Mesodermal cell (in vitro differentiated cells): ENCODE data around the gene IRS2.

ENCODE experiments used
- H3K27ac ChIP-seq: 2 replicates; pipeline ENCODE4 v1.7.0; 2013; ENCODE audit warnings: mild to moderate bottlenecking, low read depth, low read length, moderate library complexity; ENCODE audit not compliant: severe bottlenecking
- H3K36me3 ChIP-seq: 2 replicates; pipeline ENCODE4 v1.7.1; 2013; ENCODE audit warnings: mild to moderate bottlenecking, low read length, moderate library complexity; ENCODE audit not compliant: control insufficient read depth, insufficient read depth
- H3K4me1 ChIP-seq: one replicate; pipeline ENCODE4 v1.7.1; 2013; ENCODE audit warnings: mild to moderate bottlenecking, low read length; ENCODE audit not compliant: insufficient read depth, control insufficient read depth, poor library complexity, severe bottlenecking
- H3K4me3 ChIP-seq: 2 replicates; pipeline ENCODE4 v1.7.0; 2013; ENCODE audit warnings: low read length, control low read depth, mild to moderate bottlenecking; ENCODE audit not compliant: insufficient read depth, poor library complexity, severe bottlenecking; ENCODE audit errors: extremely low read depth
- H3K9me3 ChIP-seq: 2 replicates; pipeline ENCODE4 v1.7.1; 2013; ENCODE audit warnings: mild to moderate bottlenecking, low read length, moderate library complexity; ENCODE audit not compliant: control insufficient read depth
- WGBS, 2 experiments: methylation state at CpG; one replicate each; pipeline ENCODE4 v1.1.5; 2013; ENCODE audit warnings: missing lambda C conversion rate in 2 of 2; ENCODE audit not compliant: insufficient coverage in 2 of 2; 5-methylcytosine and 5-hydroxymethylcytosine counted together

The IRS2 gene

DNA sequence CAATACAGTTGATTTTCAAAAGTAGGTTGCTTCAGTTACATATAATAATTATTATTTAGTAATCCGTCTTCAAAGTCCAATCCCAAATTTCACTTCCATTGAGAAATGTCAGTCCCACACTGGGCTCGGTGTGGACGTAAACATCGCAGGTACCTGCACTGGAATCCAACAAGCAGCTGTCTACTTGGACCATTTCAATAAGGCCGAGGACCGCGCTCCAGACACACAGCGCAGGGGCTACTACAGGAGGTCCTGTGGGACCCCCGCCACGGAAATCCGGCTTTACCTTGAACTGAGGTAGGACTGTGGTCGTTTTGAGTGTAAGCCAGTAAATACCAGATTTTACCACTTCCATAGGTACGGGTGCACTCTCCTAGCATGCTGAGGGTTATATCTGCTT lies 30.8 kb downstream of the IRS2 start:
- WGBS, 2 experiments = 91 to 99% methylated on average over 9 of the region's 13 CpGs
- H3K36me3 ChIP-seq = peaks cover 26% of the 10 kb centered on the region
- H3K4me3 ChIP-seq = no peak overlapping the region
- no peaks in the 10 kb centered on the region for H3K9me3 ChIP-seq
- no peak overlapping the region for H3K27ac ChIP-seq
- peaks cover 9% of the 10 kb centered on the region for H3K4me1 ChIP-seq

DNA sequence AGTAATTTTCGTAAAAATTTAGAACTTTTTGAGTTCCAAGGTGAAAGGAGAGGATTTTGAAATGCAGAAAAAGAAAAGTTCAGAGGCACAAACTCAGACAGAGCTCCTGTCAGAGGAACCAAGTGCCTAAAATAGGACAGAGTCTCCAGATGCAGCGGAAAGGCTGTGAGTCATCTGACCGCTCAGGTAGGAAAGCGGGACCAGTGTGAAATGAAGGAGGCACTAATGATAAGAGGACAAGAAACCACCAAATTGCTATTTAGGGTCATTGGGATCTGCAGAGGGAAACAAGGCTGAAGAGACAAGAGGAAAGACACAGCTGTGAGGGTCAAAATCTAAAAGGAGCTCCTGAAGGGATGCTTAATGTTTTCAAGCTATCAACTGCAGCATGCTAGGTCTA lies 34.9 kb downstream of the IRS2 start:
- Histone ChIP-seq H3K36me3 (peaks cover 22% of the 10 kb centered on the region), H3K4me3 (no peak overlapping the region), H3K9me3 (no peaks in the 10 kb centered on the region), H3K4me1 (peaks cover 18% of the 10 kb centered on the region), H3K27ac (no peak overlapping the region)
- 89 to 94% methylated on average over 4 of the region's 4 CpGs for WGBS, 2 experiments

DNA sequence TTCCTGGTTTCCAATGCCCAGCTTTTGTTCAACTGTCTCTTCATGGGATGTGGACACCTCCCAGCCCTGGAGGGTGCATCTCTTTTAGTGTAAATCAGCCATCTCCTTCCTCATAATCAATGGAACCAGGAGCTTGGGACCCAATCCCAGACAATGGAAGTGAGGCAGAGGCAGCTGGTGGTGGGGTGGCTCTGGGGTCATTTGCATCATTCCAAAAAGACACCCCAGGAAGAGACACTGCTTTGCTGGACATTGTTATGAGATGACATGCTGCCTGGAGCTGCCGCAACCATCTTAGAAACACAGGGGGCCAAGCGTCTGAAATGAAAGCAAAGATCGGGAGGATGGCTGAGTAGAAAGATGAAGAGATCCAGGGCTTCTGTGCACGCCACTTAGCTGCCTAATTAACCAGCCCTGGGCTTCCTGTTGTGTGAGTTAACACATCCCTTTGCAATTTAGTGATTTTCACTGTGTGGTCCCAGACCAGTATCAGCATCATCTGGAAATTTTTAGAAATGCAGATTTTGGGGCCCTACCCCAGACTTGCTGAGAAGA lies 36.1 kb downstream of the IRS2 start:
- Histone ChIP-seq H3K4me1 (peaks cover 18% of the 10 kb centered on the region), H3K4me3 (no peak overlapping the region), H3K27ac (no peak overlapping the region), H3K9me3 (no peaks in the 10 kb centered on the region), H3K36me3 (peaks cover 11% of the 10 kb centered on the region)
- WGBS, 2 experiments = 59 to 96% methylated on average over 4 of the region's 4 CpGs

DNA sequence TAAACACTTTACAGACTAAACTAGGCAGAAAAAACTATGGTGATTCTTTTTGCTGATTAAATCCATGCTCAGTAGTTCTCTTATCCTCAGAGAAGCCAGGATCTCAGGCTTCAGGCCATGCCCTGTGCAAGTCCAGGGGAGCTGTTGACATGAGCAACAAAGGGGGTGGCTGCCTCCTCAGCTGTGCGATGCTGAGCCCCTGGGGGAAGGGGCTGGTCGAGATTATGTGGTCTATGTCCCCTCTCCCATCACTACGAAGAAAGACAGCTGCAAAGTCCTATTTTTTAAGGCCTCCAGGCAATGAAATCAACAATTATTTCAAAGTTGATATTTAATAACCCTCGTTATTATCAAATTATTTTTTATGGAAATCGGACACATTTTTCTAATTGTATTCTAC lies 37.0 kb downstream of the IRS2 start:
- 69 to 100% methylated on average over 3 of the region's 5 CpGs for WGBS, 2 experiments
- Histone ChIP-seq H3K4me1 (peaks cover 18% of the 10 kb centered on the region), H3K36me3 (peaks cover 5% of the 10 kb centered on the region), H3K27ac (no peak overlapping the region), H3K4me3 (no peak overlapping the region), H3K9me3 (no peaks in the 10 kb centered on the region)

DNA sequence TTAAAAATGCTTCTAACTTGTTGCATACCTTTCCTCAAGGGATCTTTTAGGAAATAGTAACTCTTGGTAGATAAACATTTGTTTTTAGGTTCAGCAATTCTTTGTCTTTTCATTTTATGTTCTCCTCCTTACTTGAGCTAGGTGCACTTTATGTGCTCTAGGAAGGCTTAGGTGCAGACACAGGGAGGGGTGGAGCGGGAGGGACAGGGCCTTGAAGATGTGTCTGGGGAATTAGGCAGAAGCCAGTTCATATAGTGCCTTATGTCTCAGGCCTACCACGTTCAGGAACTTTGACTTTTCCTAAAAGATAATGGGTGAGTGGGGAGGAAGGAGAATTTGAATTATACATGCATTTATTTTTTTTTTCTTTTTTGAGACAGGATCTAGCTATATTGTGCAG lies 37.7 kb downstream of the IRS2 start:
- H3K36me3 ChIP-seq = peaks cover 5% of the 10 kb centered on the region
- peaks cover 23% of the 10 kb centered on the region for H3K4me1 ChIP-seq
- H3K4me3 ChIP-seq = no peak overlapping the region
- no peaks in the 10 kb centered on the region for H3K9me3 ChIP-seq
- H3K27ac ChIP-seq = no peak overlapping the region
- no CpG with 5 or more reads among the region's 2 CpGs for WGBS, 2 experiments

DNA sequence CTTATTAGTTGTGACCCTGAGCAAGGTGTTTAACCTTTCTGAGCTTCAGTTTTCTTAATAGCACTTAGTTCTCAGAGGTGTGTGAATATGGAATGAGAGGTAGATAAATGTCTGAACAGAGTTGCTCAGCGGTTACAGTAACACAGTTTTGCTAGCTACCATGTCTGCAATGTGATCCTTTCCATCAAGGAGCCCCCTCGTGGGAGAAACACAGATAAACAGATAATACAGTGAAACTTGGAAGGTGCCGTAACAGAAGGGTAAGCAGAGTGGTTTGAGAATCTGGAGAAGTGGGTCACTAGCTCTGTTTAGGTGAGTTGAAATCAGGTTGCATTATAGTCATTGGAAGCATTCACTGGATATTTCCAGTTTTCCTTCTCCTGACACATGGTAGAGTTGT lies 38.9 kb downstream of the IRS2 start:
- no peaks in the 10 kb centered on the region for H3K9me3 ChIP-seq
- no peak overlapping the region for H3K27ac ChIP-seq
- no peak overlapping the region for H3K4me3 ChIP-seq
- H3K4me1 ChIP-seq = peaks cover 30% of the 10 kb centered on the region
- H3K36me3 ChIP-seq = no peaks in the 10 kb centered on the region
- WGBS, 2 experiments = 64 to 75% methylated on average over 2 to 3 of the region's 3 CpGs

DNA sequence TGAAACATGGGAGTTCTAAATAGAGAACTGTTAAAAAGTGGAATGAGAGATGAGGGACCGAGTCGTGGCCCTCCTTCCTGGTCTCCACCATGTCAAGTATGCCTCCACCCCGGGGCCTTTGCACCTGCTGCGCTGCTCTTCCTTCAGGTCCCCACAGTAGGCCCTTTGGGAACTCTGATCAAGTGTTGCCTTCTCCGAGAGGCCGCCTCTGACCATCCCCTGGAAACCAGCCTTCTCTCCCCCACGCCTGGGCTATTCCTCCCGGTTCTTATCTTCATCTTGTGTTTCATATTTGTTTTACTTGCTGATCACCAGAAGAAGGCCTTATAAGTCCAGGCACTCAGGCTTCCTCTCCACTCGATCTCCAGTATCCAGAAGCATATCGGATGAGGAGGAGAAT lies 40.0 kb downstream of the IRS2 start:
- WGBS, 2 experiments = 90 to 98% methylated on average over 6 to 8 of the region's 10 CpGs
- Histone ChIP-seq H3K9me3 (no peaks in the 10 kb centered on the region), H3K36me3 (no peaks in the 10 kb centered on the region), H3K27ac (no peak overlapping the region), H3K4me1 (peaks cover 30% of the 10 kb centered on the region), H3K4me3 (no peak overlapping the region)

DNA sequence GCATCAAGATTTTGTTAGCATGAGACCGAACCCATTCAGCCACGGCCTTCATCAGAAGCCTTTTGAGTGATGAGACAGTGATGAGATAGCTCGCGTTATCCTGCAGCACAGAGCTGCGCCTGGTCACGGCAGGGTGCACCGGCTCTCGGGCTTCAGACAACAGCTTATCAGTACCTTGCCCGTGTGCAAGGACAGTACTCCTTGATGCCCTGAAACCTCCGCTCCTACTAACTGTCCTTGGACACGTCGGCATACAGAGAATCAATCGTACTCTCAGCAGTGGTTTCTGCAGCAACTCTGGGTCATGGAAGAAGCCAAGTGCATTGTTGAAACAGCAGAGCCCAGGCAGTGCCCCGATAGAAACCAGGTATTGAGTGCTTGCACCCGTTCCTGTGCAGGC lies 40.7 kb downstream of the IRS2 start:
- Histone ChIP-seq H3K4me3 (no peak overlapping the region), H3K36me3 (no peaks in the 10 kb centered on the region), H3K4me1 (peaks cover 23% of the 10 kb centered on the region), H3K27ac (no peak overlapping the region), H3K9me3 (no peaks in the 10 kb centered on the region)
- 93% methylated on average over 15 of the region's 15 CpGs for WGBS, 2 experiments

DNA sequence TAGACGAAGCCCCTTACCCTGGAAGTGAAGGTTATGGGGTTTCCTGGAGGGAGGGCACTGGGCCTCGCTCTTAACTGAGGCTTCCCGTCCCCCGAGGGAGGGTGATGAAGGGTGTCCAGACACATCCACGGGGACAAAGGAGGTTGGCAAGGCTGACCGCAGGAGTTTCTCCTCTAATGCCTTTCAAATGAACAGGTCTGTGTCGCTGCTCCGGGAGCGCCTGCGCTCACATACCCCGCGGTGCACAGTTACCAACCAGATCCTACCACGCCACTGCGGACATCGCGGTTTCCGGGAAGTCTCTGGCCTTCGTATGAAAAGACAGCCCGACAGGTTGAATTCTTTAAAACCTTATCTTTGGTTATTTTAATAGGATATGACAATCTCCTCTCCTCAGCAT lies 41.3 kb downstream of the IRS2 start:
- peaks cover 17% of the 10 kb centered on the region for H3K4me1 ChIP-seq
- 92 to 99% methylated on average over 14 to 17 of the region's 19 CpGs for WGBS, 2 experiments
- no peaks in the 10 kb centered on the region for H3K36me3 ChIP-seq
- H3K9me3 ChIP-seq = no peaks in the 10 kb centered on the region
- H3K4me3 ChIP-seq = no peak overlapping the region
- H3K27ac ChIP-seq = no peak overlapping the region

DNA sequence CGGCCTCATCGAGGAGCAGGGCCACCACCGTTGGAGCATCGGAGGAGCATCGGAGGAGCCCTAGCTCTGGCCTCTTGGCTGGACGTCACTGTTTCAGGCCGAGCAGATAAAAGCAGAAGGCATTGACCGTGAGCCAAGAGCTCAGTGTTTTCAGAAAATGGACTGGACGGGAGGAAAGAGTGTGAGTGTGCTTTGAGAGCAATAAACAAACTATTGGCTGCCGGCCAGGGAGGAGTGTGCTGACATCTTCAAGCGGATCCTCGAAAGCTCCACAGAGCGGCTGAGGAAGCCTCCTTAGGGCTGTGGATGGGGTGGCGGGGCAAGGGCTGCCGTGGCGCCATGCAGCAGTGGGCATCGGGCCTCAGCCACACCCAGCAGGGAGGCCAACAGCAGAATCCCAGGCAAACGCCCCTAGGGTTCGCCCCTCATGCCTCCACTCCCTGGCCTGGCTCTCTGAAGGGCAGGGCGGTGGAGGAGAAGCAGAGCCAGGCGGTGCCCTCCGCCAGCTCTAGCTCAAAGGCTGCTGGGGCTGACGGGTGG lies 41.8 kb downstream of the IRS2 start:
- no peak overlapping the region for H3K4me3 ChIP-seq
- WGBS, 2 experiments = 93 to 96% methylated on average over 18 to 21 of the region's 23 CpGs

DNA sequence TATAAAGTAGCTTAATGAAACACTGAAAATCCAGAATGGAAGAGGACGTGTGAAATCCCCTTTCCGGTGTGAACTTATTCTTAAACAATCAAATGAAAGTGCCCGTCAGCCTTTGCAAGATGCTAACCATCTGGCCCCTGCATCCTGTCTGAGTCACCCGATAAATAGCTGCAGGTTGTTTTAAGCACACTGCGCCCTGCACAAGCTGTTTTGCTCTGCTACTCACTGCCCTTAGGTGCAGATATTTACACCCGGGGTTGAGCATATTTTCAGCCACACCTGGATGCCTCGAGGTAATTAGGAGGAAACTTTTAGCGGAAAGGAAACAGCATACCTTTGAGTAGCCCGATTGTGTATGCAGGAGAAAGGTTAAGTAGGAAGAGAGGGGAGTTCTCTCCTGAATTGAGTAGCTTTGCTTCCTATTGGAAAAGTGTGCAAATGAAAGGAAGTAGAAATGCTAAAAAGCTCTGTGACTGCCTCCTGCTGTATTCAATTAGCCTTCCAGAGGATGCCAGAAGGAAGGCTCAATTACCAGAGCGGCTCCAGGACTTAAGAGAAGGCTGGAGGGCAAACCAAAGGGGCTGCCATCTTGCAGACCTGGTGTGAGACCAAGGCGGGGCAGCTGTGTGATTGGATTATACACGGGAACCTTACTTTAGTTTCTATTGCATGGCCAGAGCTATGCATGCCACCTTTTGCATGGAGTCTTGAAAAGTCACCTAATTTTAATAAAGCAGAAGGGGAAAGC lies 42.5 kb downstream of the IRS2 start:
- H3K4me3 ChIP-seq = no peak overlapping the region
- 65 to 68% methylated on average over 10 to 12 of the region's 12 CpGs for WGBS, 2 experiments
- no peaks in the 10 kb centered on the region for H3K9me3 ChIP-seq
- peaks cover 12% of the 10 kb centered on the region for H3K4me1 ChIP-seq
- H3K27ac ChIP-seq = peak overlapping the region; percentile 66
- no peaks in the 10 kb centered on the region for H3K36me3 ChIP-seq

More for the DNA sequence above, 41.8 kb downstream of the IRS2 start:
- Histone ChIP-seq H3K36me3 (no peaks in the 10 kb centered on the region), H3K27ac (no peak overlapping the region), H3K4me1 (peaks cover 12% of the 10 kb centered on the region), H3K9me3 (no peaks in the 10 kb centered on the region)
